ENCODE measurements around the gene RCN1.

The RCN1 gene

DNA sequence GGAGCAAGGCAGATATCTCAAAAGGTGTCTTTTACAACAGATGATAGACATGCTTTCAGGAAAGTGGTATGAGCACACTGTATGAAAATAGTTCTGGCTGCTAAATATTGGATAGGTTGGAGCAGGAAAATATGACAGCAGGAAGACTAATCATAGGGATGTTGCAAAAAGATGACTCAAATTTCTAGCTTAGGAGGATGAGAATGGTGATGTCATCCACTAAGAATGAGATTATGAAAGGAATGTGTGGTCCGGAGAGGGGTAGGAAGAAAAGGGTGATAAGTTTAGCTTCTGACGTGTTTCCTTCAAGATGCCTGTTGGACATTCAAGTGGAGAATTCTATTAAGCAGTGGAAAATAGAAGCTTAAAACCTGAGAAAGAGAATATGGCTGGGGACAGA lies 46.4 kb downstream of the RCN1 start:
- Histone ChIP-seq H3K4me2 (ENCODE audit: low read depth, low read length, poor library complexity, severe bottlenecking) (no peak overlapping the region), H3K27me3 (ENCODE audit: low read length) (no peaks in the 10 kb centered on the region), H3K9ac (ENCODE audit: low read length) (no peak overlapping the region), H3K36me3 (ENCODE audit: low read length) (no peaks in the 10 kb centered on the region), H2AFZ (ENCODE audit: low read depth, low read length, severe bottlenecking) (no peak overlapping the region), H3K9me2 (replicated peaks; ENCODE audit: insufficient read depth, low read length) (no peaks in the 10 kb centered on the region), H3K4me3 (ENCODE audit: insufficient read depth, low read length, poor library complexity, severe bottlenecking) (no peak overlapping the region), H3K9me3 (ENCODE audit: insufficient read depth, low read length) (no peaks in the 10 kb centered on the region), H3K79me2 (ENCODE audit: insufficient read depth, low read length) (no peaks in the 10 kb centered on the region), H3F3A (ENCODE audit: insufficient read depth) (no peaks in the 10 kb centered on the region), H3K27ac (ENCODE audit: low read depth, low read length) (no peak overlapping the region), H4K20me1 (ENCODE audit: low read depth, low read length) (no peaks in the 10 kb centered on the region)
- TF ChIP-seq CTCF (IDR thresholded peaks at IDR 0.05; ENCODE audit: insufficient read depth, low read length, poor library complexity, severe bottlenecking) = no peak
- TF ChIP-seq EZH2phosphoT487 (conservative IDR thresholded peaks at IDR 0.05; ENCODE audit: low read length) = no peak

DNA sequence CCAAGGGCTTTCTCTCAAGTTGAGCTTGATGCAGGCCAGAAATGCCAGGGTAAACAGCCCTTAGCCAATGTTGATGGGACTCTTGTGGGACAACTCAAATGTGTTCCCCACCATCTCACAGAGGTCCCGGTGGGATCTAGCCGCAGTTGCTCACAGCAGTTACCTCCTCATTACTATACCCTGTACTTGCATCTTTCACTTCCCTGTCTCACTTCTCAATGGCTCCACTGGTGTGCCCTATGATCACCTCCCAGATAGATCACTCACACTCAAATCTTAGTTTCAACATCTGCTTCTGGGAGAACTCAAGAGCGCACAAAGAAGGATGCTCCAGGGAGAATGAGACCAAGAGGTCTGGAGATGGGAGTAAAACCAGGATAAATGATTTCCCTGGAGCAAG lies 47.0 kb downstream of the RCN1 start:
- H2AFZ ChIP-seq (ENCODE audit: low read depth, low read length, severe bottlenecking) = no peak overlapping the region
- no peak overlapping the region for H3K27ac ChIP-seq (ENCODE audit: low read depth, low read length)
- H3K27me3 ChIP-seq (ENCODE audit: low read length) = no peaks in the 10 kb centered on the region
- H3K9me2 ChIP-seq (replicated peaks; ENCODE audit: insufficient read depth, low read length) = no peaks in the 10 kb centered on the region
- H3K4me2 ChIP-seq (ENCODE audit: low read depth, low read length, poor library complexity, severe bottlenecking) = no peak overlapping the region
- no peaks in the 10 kb centered on the region for H3K36me3 ChIP-seq (ENCODE audit: low read length)
- no peak overlapping the region for H3K4me3 ChIP-seq (ENCODE audit: insufficient read depth, low read length, poor library complexity, severe bottlenecking)
- no peaks in the 10 kb centered on the region for H3K9me3 ChIP-seq (ENCODE audit: insufficient read depth, low read length)
- no peaks in the 10 kb centered on the region for H4K20me1 ChIP-seq (ENCODE audit: low read depth, low read length)
- H3K79me2 ChIP-seq (ENCODE audit: insufficient read depth, low read length) = no peaks in the 10 kb centered on the region
- no peak overlapping the region for H3K9ac ChIP-seq (ENCODE audit: low read length)
- no peaks in the 10 kb centered on the region for H3F3A ChIP-seq (ENCODE audit: insufficient read depth)
- TF ChIP-seq CTCF (IDR thresholded peaks at IDR 0.05; ENCODE audit: insufficient read depth, low read length, poor library complexity, severe bottlenecking) = no peak
- no peak for TF ChIP-seq EZH2phosphoT487 (conservative IDR thresholded peaks at IDR 0.05; ENCODE audit: low read length)

DNA sequence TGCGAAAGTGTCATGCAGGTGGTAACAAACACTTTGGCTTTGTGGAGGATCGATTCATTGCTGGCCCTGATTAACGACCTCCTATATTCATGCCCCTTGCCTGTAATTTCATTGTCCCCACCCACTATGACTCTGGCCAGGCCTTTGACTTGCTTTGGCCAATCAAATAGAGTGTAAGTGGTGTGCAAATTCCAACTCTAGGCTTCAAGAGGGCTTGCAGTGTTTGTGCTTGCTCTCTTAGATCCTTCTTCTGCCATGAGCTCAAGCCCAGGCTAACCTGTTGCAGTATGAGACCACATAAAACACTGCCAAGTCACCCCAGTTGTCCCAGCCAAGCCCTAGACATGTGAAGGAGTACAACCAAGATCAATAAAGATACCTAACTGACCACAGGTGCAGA lies 48.0 kb downstream of the RCN1 start:
- H3K9me3 ChIP-seq (ENCODE audit: insufficient read depth, low read length) = no peaks in the 10 kb centered on the region
- H3K4me3 ChIP-seq (ENCODE audit: insufficient read depth, low read length, poor library complexity, severe bottlenecking) = no peak overlapping the region
- H3K27ac ChIP-seq (ENCODE audit: low read depth, low read length) = no peak overlapping the region
- H3K9me2 ChIP-seq (replicated peaks; ENCODE audit: insufficient read depth, low read length) = no peaks in the 10 kb centered on the region
- H4K20me1 ChIP-seq (ENCODE audit: low read depth, low read length) = no peaks in the 10 kb centered on the region
- H3K79me2 ChIP-seq (ENCODE audit: insufficient read depth, low read length) = no peaks in the 10 kb centered on the region
- H2AFZ ChIP-seq (ENCODE audit: low read depth, low read length, severe bottlenecking) = no peak overlapping the region
- H3K36me3 ChIP-seq (ENCODE audit: low read length) = no peaks in the 10 kb centered on the region
- no peak overlapping the region for H3K9ac ChIP-seq (ENCODE audit: low read length)
- no peaks in the 10 kb centered on the region for H3F3A ChIP-seq (ENCODE audit: insufficient read depth)
- H3K4me2 ChIP-seq (ENCODE audit: low read depth, low read length, poor library complexity, severe bottlenecking) = no peak overlapping the region
- no peaks in the 10 kb centered on the region for H3K27me3 ChIP-seq (ENCODE audit: low read length)
- TF ChIP-seq EZH2phosphoT487 (conservative IDR thresholded peaks at IDR 0.05; ENCODE audit: low read length) (no peak), CTCF (IDR thresholded peaks at IDR 0.05; ENCODE audit: insufficient read depth, low read length, poor library complexity, severe bottlenecking) (no peak)
